DMS153 treated with DMSO at 0.1 percent for 48 hours (cell line): ENCODE measurements around the gene FBLN5.

Source experiments
- DNase-seq: peaks from one replicate; lab custom pipeline; 2025; ENCODE audit not compliant: unreplicated experiment; lab: John Stamatoyannopoulos, UW

The FBLN5 gene, protein sequence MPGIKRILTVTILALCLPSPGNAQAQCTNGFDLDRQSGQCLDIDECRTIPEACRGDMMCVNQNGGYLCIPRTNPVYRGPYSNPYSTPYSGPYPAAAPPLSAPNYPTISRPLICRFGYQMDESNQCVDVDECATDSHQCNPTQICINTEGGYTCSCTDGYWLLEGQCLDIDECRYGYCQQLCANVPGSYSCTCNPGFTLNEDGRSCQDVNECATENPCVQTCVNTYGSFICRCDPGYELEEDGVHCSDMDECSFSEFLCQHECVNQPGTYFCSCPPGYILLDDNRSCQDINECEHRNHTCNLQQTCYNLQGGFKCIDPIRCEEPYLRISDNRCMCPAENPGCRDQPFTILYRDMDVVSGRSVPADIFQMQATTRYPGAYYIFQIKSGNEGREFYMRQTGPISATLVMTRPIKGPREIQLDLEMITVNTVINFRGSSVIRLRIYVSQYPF

DNA sequence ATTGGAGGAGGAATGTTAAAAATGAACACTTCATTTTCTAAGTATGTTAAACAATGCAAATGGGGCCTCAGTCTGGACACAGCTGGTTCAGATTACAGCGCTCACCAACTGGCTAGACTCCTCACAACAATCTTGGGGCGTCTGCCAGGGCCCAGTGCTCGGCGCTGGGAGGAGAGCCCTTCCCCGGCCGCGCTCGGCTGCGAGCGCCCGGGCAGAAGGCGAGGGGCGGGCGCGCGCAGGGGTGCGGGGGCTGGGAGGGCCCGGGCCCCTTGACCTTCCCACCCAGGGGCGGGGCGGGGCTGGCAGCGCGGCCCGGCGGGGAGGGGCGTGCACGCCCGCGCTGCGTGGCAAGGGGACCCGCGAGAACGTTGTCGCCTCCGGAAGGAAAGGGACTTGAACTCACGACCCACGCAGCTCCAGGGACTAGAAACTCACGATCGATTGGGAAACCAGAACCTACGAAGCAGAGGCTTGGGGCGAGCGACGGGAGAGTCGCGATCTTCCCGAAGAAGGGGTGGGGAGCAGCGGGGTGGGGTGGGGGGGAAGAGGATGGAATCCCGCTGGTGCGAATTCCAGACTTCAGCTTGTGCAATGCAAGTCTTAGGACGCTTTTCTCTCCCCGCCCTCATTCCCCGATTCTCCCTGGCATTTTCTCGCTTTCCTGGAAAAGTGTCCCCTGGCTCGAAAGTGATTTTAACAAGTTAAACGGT lies at the start of gene FBLN5:
Gene FBLN5 (minus strand): TSS at position 220 of the 710 bp plus-strand sequence. CDS start 465 bp downstream, outside the sequence.
- no peak for DNase-seq

DNA sequence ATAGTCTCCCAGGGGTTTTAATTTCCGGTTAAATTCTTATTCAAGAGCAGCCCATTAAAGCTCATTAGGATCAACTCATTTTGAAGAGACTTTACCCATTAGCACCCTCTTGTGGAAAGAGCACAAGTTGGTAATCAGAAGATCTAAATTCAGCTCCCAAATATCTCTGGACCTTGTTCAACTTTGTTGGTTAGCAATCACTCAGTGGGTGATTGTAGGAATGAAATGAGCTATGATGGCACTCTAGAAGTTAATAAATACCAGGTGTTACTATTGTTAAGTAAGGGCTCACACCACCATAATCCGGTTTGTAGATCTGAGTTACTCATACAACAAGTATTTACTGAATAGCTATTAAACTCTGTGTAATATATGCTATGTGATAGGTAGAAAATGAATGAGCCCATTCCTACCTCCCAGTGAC lies 49.5 kb upstream of the FBLN5 start:
- DNase-seq: peak; percentile 41

DNA sequence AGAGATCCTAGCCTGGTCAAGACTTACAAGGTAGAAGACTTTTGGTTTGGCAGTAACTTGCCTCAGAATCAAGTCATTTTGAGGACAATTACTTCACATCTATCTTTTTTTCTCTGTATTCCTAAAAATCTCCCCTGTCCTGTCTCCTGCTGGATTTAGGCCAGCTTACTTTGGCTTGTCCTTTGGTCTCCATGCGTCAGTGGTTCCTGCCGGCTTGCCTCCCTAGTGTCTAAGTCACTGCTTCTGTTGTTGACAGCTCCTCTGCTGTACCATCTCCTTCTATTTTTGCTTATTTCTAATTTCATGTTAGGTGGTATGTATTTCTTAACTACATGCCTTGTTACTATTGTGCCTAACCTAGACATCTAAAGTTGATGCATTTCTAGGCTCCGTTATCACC lies 39.7 kb upstream of the FBLN5 start:
- no peak for DNase-seq

DNA sequence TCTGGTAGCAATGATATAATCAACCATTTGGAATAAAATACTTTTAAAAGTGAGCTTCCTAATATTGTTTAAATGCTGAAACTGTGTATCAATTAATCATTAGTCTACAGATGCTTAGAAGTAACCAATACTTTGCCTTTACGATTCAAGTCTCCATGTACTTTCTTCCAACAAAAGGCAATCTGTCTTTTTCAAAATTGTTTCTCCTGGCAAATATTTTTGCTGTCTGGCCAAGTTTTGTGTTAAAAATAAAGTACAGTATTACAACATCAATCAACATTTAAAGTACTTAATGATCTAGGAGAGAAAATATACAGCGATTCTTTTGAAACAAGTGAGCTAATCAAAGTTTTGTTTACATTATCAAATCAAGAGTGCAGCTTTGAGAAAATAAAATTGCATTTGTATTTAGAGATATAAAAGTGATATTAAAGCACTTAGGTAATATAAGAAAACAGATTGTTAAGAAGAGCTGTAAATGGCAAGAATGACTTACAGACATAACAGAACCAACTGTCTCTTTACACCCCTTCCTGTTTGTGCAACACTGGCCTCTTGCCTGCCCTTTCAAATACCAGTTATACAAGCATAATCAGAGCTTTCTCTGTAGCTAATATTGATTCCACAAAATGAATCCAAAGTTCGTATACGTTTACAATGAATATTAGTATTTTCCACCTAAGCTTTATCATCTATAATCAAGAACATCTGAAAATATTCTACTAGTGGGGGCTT lies 38.2 kb upstream of the FBLN5 start:
- no peak for DNase-seq

DNA sequence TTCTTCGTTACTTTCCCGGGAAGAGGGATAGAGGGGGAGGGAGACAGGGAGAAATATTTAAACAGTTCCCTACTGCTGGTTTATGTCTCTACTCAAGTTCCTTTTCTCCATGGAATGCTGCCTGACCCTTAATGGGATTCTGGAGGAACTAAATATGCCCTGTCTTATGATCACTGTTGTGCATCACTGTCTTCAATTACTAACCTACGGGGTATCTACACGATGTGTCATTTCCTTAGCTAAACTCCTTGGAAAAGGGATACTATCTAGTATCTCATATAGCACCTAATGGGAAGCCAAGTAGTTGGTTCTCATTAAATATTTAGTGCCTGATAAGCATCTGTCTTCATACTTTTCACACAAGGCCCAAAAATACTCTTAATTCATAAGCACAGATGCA lies 37.5 kb upstream of the FBLN5 start:
- DNase-seq: no peak

DNA sequence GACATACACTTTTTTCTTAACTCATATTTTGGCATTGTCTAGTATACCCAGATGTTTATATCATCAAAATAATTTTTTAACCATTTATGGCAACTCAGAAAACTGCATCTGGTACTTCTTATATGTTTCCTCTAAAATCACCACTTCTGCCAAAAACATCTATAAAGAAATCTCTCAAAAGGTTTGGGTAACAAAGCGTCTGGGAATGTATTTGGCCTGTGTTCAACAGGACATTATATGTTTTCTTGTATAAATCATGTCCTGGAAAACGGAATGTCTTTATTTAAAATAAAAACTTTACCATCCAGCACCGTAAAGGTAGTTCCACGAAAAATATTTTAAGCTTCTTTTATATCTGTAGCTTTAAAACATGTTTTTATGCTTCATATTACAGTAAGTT lies 36.1 kb upstream of the FBLN5 start:
- no peak for DNase-seq

DNA sequence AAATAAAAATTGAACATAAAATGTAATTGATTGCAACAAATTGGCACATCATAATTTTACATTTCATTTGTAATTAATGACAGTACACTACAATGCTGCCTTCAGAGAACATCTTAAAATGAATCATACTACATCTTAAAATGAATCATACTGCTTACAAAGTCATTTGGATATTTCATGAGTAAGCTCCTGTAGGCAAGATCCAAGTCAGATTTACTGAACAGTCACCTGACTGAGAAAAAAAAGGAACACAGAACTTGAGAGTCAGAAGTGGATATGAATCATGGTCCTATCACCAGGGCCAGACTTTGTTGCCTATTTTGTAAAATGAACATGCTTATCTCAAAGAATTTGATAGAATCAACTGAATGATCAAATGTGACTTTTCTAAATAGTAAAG lies 32.7 kb upstream of the FBLN5 start:
- no peak for DNase-seq

DNA sequence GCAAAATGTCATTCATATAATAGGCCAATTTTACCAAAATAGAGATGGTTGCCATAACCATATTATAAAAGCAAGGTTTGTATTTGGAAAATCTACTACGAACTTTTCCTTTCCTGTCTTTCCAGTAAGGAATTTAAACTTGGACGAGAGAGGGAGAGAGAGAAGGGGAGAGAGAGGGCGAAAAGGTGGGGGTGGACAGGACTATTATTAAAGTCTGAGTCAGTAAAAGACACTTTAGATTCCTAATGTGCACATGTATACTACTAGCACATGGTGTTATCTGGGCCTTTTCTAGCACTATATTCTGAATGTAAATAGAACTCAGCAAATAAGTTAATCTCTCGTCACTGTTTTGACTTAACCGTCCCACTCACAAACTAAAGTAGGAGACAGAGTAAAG lies 30.4 kb upstream of the FBLN5 start:
- no peak for DNase-seq

DNA sequence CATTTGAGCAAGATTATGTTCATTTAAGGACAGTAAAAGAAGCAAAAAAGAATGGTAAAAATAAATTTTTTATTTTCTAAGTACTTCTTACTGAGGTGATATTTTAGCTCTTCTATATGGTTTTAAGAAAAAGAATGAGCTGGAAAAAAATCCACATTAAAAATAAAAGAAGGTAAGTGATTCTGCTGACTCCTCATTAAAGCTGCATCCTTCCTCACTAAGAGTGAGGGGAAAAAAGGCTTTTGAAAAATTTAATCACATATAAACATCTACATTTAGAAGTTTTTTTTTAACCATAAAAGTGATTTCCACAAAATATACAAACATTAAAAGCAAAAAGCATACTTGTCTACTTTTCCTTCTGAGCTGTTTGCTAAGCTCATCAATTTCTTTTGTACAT lies 28.3 kb upstream of the FBLN5 start:
- DNase-seq: no peak

DNA sequence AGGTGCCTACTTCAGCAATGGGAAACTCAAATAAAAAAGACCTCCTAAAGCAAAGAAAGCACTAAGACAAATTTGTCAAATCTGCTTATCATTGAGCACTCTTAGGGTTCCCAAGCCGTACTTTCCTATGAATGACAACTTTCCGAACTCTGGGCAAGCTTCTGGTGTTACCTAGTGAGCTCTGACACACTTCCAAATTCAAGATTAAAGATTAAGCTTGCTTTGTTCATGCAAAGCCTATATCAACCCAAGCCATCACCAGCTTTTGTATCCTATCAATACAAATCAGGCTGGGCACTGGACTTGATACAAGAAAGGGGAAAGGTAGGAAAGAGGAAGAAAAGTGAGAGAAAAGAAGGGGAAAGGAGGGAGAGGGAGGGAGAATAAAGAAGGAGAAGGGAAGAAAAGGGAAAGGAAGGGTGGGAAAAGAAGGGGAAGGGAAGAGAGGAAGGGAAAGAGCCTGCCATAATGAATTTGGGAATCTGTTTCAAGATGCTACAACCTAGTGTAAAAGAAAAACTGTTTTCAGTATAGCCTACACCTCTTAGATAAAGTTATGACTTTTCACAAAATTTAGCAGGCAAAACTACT lies 23.8 kb upstream of the FBLN5 start:
- no peak for DNase-seq

DNA sequence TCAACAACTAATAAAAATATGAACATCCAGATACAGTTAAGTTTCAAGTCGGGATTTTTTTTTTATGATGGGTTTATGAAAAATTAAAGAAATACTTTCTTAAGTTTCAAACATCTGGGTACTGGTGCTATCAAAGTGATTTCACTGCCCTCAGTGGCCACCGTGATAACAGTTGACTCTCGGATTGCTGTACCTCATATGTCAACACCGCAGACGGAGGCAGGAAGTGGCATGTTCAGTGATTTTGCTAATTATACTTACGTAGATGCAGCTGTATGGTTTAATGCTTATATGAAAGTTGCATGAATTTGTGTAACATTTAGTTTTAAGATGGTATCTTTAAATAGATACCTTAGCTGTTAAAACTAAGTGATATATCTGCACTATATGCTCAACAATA lies 20.8 kb upstream of the FBLN5 start:
- no peak for DNase-seq

DNA sequence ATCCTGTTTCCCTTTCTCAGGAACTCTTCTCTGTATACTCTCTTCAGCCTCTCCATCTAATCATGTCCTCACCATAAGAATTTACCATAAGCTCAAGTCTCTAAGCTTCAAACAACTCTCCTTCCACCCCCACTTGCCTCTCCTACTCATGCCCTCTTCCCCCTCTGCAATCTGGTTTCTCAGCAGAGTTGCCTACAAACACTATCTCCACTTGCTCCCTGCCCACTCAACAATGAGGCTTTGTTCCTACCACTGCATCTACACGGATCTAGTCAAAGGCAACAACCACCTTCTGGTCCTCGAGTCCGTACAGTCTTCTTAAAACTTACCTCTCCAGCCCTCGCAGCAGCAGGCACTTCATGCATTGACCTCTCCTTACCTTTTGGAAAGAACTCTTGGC lies 17.2 kb upstream of the FBLN5 start:
- DNase-seq: no peak

DNA sequence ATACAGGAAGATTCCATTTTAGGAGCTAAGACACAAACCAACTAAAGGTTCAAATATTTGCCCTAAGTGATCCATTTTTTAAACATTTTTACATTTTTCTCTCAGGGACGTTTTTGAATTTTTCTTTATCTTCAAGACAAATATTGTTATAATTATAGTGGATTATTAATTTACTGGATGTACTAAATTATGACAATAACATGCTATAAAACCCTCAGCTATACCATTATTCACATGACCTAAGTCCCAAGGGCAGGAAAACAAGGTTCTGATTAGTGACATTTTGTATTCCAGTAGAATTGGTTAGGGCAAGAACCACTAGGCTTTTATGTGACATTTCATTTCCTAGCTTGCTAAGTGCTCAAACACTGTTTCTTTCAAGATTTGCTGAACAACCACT lies 16.5 kb upstream of the FBLN5 start:
- no peak for DNase-seq

DNA sequence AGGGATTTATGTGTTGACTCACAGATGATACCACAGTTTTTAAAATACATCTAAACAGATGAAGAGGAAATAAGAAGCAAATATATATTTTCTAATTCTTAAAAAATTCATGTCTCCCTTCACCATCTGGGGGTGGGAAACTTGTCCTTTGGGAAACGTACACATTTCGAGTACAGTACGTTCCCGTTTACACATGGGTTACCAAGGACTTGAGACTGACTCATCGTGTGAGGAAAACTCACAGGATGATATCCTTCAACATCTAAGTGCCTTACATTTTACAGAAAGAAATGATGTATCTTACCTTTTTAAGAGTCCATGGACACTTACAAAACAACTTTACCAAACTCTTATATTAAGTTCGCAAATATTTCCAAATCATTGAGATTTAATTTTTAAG lies 16.0 kb upstream of the FBLN5 start:
- DNase-seq: no peak

DNA sequence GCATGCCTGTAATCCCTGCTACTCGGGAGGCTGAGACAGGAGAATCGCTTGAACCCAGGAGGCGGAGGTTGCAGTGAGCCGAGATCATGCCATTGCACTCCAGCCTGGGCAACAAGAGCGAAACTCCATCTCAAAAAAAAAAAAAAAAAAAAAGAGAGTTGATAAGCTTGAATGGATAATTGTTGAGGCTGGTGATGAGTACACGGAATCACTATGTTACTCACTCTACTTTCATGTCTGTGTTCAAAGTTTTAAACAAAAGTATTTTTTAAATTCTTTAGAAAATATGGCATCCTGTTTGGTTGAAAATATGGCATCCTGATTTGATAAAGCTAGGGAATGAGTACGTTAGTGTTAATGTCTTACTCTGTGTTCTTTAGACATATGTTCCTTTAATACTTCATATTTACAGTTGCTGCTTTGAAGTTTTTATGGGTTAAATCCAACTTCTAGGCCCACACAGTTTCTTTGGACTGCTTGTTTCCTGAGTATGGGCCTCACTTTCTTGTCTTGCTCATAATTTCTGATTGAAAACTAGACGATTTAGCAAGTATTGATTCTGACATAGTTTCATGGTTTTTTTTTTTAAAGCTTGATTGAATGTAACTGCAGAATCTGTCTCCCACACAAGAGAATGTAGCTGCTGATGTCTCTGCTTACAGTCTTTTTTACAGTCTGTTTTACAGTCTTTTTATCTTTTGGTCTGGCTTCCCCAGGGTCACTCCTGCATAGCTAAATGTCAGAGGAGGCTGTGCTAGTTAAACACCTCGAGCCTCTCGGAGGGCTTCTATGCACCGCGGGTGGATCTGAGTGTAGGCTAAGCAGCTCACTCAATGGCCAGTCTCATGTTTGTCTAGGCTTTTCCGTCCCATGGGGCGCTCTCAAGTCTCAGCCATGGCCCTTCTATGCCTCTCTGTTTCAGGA lies 14.1 kb upstream of the FBLN5 start:
- no peak for DNase-seq

DNA sequence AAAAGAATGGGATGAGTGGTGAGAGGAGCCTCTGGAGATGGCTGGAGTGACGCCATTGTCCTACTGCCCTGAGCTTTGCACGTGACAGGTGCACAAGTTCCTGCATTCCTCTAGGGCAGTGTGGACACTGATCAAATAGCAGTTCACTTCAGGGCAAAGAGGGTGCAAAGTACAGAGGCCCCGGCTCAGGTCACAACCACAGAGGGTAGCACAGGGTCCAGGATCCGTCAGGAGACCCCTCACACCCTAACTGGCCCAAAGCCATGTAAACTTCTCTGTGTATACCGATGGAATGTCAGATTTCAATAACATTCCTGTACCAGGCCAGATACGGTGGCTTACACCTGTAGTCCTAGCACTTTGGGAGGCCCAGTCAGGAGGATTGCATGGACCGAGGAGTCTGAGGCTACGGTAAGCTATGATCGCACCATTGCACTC lies 10.4 kb upstream of the FBLN5 start:
- no peak for DNase-seq

DNA sequence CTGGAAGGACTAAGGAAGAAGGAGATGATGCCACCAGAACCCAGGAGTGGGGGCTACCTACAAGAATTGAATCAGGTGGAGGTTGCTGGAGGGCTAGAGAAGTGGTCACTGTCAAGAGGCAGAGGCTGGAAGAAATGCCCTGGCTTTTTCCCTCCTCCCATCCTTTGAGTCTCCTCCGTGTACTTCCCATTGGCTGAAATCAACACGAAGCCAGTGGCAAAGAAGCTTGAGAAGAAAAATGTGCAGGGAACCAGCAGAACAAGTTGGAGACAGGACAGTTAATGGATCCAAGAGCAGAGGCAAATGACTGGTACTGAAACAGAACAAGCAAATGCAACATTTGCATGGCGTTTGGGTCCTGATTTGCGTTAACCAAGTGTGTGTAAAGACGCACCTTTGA lies 9.1 kb upstream of the FBLN5 start:
- DNase-seq: no peak

DNA sequence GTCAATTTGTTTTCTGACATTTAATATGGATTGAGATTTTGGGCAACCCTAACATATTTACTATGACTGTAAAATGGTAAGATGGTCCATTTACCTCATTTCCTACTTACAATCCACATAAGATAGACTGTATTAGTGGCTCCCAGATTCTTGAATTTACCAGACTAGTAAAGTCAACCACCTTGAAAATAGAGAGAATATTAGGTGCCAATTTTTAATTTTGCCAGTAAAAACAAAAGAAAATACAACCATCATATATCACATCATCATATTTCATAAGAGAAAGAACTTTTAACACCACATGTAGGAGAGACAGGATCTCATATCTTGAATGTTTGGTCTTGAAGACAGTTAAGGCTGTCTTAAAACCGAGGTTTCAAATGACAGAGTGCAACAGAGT lies 7.7 kb upstream of the FBLN5 start:
- no peak for DNase-seq

DNA sequence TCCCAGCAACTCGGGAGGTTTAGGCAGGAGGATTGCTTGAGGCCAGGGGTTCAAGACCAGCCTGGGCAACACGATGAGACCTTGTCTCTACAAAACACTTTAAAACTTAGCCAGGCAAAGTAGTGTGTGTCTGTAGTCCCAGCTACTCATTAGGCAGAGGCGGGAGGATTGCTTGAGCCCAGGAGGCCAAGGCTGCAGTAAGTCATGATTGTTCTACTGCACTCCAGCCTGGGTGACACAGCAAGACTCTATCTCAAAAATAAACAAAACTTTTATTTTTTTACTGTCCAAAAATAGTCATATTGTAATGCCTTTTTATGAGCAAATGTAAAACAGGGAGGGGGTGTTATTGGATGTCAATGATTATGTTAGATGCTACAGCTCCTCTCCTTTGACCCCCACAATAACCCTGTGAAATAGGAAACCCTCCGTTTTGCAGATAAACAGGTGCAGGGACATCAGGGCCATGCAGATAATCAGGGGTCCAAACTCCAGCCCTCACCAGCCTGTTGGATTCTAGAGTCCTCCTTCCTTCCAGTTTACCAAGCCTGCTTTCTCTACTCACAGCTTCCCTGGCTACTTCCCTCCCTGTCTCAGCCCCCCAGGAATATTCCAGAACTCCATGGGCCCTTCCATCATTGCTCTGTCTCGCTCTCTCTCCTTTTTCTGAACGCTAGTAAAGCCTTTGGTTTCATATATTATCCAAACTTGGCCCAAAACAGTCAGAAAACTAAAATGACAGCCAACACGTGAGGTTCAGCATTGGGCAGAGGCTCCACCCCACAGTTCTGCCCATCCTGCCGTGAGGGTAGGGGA lies 5.9 kb upstream of the FBLN5 start:
- no peak for DNase-seq
